ENCODE data around the gene NDUFS2. TPM values are rescaled to one million over a fixed set of nuclear protein-coding genes. Genes with fewer than 3 reads are reported as not detected.
A peak's percentile ranks its signal among the peaks of the same experiment; 100 is the strongest.

The NDUFS2 gene
- total and polyA plus RNA-seq, 10 of the 15 experiments (the other 5 are each of a cell fraction or from before 2014, with no cell fraction given): 66.5 to 215 (median 148) TPM

- TF ChIP-seq HSF1 (IDR thresholded peaks at IDR 0.05; ENCODE audit: low read depth, low read length) (no peak), NBN (IDR thresholded peaks at IDR 0.05) (peak; percentile 70), KAT2A (conservative IDR thresholded peaks at IDR 0.05; ENCODE audit: control insufficient read depth, low read depth, low read length) (no peak), EED (IDR thresholded peaks at IDR 0.05; ENCODE audit: low read depth) (peak; percentile 56), CUX1 (IDR thresholded peaks at IDR 0.05; ENCODE audit: insufficient replicate concordance, low read depth, low read length) (no peak), SMC3 (IDR thresholded peaks at IDR 0.05; ENCODE audit: borderline replicate concordance, low read length) (peak; percentile 89; the same call in 1 of the 2 replicates), ATF3 (IDR thresholded peaks at IDR 0.05; ENCODE audit: borderline replicate concordance, extremely low read depth, low read depth, low read length) (no peak), SIX5 (IDR thresholded peaks at IDR 0.05; ENCODE audit: low read depth, low read length, severe bottlenecking) (no peak), JUND (IDR thresholded peaks at IDR 0.05; ENCODE audit: low read depth, low read length) (no peak), ZNF687 (IDR thresholded peaks at IDR 0.05) (no peak), JUNB (IDR thresholded peaks at IDR 0.05) (no peak), IKZF1 (conservative IDR thresholded peaks at IDR 0.05) (peak; percentile 77), CHD1 (IDR thresholded peaks at IDR 0.05; ENCODE audit: low read depth, low read length) (no peak), CTCF (IDR thresholded peaks at IDR 0.05 in 2 of 3, conservative IDR thresholded peaks at IDR 0.05 in 1 of 3; ENCODE audit: control insufficient read depth in 2 of 3, extremely low read depth in 1 of 3, insufficient read depth in 1 of 3, low read depth in 3 of 3, low read length in 3 of 3) (peak; percentile 79 to 87 (median 84))
Observed at GRCh38 chr1:161227196-161227871, 25.2 kb downstream of the NDUFS2 start (continued).
